ENCODE data around the gene OPRL1.

The OPRL1 gene

GRCh38 chr20:64047968-64048401 is 31.9 kb upstream of the OPRL1 start:
- TF ChIP-seq JUND (IDR thresholded peaks at IDR 0.05; ENCODE audit: low read depth): no peak
- no peak for DNase-seq (ENCODE audit: low read depth in 1 of 2, low spot score in 1 of 2)
- in situ Hi-C loops (cut with HindIII; ENCODE audit: low pct_unique_long_range_greater_than_20kb, low sequenced_read_pairs): no loop called here

GRCh38 chr20:64048402-64049044 is 31.4 kb upstream of the OPRL1 start:
- TF ChIP-seq JUND (IDR thresholded peaks at IDR 0.05; ENCODE audit: low read depth): no peak
- in situ Hi-C loops (cut with HindIII; ENCODE audit: low pct_unique_long_range_greater_than_20kb, low sequenced_read_pairs): no loop called here
- DNase-seq (ENCODE audit: low read depth in 1 of 2, low spot score in 1 of 2): no peak

GRCh38 chr20:64049060-64049877 is 30.6 kb upstream of the OPRL1 start, which contains the start of gene SOX18:
TSS of gene SOX18 (minus strand) at chr20:64049639. CDS start at chr20:64049516, 123 bp downstream.
- peak; percentile 60 to 68 for DNase-seq (ENCODE audit: low read depth in 1 of 2, low spot score in 1 of 2)
- TF ChIP-seq JUND (IDR thresholded peaks at IDR 0.05; ENCODE audit: low read depth): no peak
- in situ Hi-C loops (cut with HindIII; ENCODE audit: low pct_unique_long_range_greater_than_20kb, low sequenced_read_pairs): no loop called here

- in situ Hi-C loops (cut with HindIII; ENCODE audit: low pct_unique_long_range_greater_than_20kb, low sequenced_read_pairs): no loop called here
- no peak for TF ChIP-seq JUND (IDR thresholded peaks at IDR 0.05; ENCODE audit: low read depth)
- no peak for DNase-seq (ENCODE audit: low read depth in 1 of 2, low spot score in 1 of 2)
Measured at GRCh38 chr20:64049878-64050260, 30.0 kb upstream of the OPRL1 start.

GRCh38 chr20:64050261-64051032 is 29.4 kb upstream of the OPRL1 start:
- no peak for TF ChIP-seq JUND (IDR thresholded peaks at IDR 0.05; ENCODE audit: low read depth)
- in situ Hi-C loops (cut with HindIII; ENCODE audit: low pct_unique_long_range_greater_than_20kb, low sequenced_read_pairs): no loop called here
- no peak for DNase-seq (ENCODE audit: low read depth in 1 of 2, low spot score in 1 of 2)

- DNase-seq (ENCODE audit: low read depth in 1 of 2, low spot score in 1 of 2): no peak
- no peak for TF ChIP-seq JUND (IDR thresholded peaks at IDR 0.05; ENCODE audit: low read depth)
- in situ Hi-C loops (cut with HindIII; ENCODE audit: low pct_unique_long_range_greater_than_20kb, low sequenced_read_pairs): no loop called here
Measured at GRCh38 chr20:64051033-64051452, 28.8 kb upstream of the OPRL1 start.

- no peak for DNase-seq (ENCODE audit: low read depth in 1 of 2, low spot score in 1 of 2)
- no peak for TF ChIP-seq JUND (IDR thresholded peaks at IDR 0.05; ENCODE audit: low read depth)
- in situ Hi-C loops (cut with HindIII; ENCODE audit: low pct_unique_long_range_greater_than_20kb, low sequenced_read_pairs): no loop called here
Measured at GRCh38 chr20:64051561-64052325, 28.1 kb upstream of the OPRL1 start.

DNA sequence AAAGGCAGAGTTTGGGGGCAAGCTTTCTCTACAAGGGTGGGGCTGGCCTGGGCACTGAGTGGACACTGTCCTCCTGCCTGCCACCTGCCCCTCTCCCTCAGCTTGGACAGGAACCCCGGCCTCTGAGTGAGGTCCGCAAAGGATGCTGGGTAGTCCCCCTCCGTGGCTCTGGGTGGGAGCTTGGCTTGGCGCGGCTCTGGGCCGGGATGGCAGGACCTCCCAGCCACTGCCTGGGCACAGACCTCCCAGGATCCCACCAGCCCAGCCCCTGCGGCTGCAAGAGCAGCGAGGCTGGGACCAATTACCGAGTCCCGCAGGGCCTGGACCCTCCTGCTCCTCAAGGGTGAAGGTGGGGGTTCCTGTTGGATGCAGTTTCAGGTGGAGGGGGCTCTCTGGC is 27.6 kb upstream of the OPRL1 start:
- no peak for TF ChIP-seq JUND (IDR thresholded peaks at IDR 0.05; ENCODE audit: low read depth)
- in situ Hi-C loops (cut with HindIII; ENCODE audit: low pct_unique_long_range_greater_than_20kb, low sequenced_read_pairs): no loop called here

GRCh38 chr20:64052987-64053840 is 26.7 kb upstream of the OPRL1 start:
- DNase-seq (ENCODE audit: low read depth in 1 of 2, low spot score in 1 of 2): no peak
- in situ Hi-C loops (cut with HindIII; ENCODE audit: low pct_unique_long_range_greater_than_20kb, low sequenced_read_pairs): no loop called here
- TF ChIP-seq JUND (IDR thresholded peaks at IDR 0.05; ENCODE audit: low read depth): no peak

More for the DNA sequence above, 27.6 kb upstream of the OPRL1 start:
- no peak for DNase-seq (ENCODE audit: low read depth in 1 of 2, low spot score in 1 of 2)

DNA sequence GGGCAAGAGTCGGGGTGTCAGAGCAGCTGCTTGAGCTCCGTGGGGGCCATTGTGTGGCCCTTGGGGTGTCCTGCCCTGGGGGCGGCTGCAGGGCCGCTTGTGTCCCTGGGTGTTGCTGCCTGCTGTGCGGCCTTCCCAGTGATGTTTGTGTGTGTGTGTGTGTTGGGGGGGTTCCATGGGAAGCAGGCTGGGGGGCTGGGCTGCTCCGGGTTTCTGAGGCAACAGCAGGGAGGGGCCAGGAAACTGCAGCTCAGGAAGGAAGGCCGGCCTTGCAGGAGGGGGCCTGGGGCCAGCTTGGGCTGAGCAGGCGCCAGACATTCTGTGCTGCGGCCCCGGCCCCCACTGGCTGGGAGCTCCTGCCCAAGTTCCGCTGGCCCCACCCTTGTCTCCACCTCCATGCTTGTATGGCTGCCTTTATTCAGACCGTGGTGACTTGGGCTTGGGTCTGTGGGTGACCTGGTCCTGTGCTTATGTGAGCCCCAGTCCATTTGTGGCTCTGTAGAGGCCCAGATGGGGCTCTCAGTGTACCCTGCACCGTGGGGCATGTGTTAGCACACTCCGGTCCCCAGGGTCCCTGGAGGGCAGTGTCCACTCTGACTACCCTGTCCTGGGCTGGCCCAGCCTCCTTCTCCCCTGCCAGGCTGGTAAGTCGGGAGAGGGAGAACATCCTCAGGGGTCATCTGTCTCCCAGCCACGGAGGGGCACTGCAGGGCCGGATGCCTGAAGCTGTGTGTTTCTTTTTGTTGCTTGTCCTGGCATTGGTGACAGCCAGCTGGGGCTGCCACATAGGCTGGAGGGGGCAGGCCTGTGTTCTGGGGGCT is 25.8 kb upstream of the OPRL1 start:
- in situ Hi-C loops (cut with HindIII; ENCODE audit: low pct_unique_long_range_greater_than_20kb, low sequenced_read_pairs): no loop called here
- peak in 1 of 2 experiments; percentile 64 for DNase-seq (ENCODE audit: low read depth in 1 of 2, low spot score in 1 of 2)
- TF ChIP-seq JUND (IDR thresholded peaks at IDR 0.05; ENCODE audit: low read depth): no peak

Measured in T47D (cell line).